Measurements from ENCODE around the gene CELA3A. TPM values are rescaled to one million over a fixed set of nuclear protein-coding genes. Genes with fewer than 3 reads are reported as not detected.
"Not testable (repeated sequence)": the region's sequence is repeated elsewhere in the genome, so short reads cannot be mapped to it uniquely, and the experiment has no call there.

Gene CELA3A, protein sequence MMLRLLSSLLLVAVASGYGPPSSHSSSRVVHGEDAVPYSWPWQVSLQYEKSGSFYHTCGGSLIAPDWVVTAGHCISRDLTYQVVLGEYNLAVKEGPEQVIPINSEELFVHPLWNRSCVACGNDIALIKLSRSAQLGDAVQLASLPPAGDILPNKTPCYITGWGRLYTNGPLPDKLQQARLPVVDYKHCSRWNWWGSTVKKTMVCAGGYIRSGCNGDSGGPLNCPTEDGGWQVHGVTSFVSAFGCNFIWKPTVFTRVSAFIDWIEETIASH
- polyA plus RNA-seq (ENCODE audit: insufficient read length in 4 of 4): not detected

DNA sequence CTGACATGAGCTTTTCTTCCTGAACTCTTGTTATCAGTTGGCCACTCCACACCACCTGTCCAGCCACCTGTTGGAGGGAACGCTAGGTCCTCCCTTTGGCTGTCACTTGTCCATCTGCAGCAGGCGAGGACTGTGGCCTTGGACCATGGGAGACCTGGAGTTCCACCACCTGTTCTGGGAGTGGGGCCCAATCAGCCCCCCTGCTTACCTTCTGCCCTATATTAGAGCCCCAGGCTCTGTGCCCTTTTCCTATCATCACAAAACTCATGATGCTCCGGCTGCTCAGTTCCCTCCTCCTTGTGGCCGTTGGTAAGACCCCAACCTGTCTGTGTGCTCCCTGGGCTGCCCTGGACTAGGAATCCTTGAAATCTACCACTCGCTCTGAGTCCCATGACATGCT, at the start of gene CELA3A:
CELA3A (plus strand) TSS at position 249 of the 400 bp plus-strand sequence; CDS start at position 267, 18 bp downstream.
- DNase-seq (ENCODE audit: low read depth in 4 of 4, low spot score in 2 of 4): no peak

DNA sequence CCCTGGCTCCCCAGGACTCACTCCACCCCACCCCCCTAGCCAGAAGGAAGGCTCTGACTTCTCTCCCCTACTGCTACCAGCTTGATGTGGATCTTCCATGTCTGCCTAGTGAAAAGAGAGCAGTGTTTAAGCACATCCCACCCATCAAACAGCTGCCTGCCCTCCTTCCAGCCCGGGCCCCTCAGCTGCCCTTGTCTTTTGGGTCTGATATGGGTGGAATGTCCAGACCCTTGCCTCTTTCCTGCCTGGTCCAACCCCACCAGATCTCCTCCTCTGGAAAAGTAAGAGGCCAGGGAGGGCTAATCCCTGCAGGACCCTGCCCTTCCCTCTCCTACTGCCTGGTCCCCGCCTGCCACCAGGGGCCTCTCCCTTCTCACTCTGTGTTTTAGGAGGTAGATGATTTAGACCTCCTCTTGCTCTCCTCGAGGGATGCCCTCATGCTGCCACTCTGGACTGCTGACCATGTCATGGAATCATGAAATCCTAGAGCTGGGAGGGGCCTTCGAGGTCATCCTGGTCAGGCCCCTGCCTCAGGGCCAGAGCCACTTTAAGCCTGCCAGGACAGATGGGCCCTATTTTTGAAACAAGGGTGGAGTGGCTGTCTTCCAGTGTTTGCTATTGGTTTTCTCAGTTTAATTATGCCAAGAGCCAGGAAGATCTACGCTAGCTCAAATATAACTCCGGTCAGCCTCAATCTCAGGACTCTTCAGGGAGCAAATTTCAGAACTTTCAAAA, 48.5 kb upstream of the CELA3A start:
- no peak for DNase-seq (ENCODE audit: low read depth in 4 of 4, low spot score in 2 of 4)

DNA sequence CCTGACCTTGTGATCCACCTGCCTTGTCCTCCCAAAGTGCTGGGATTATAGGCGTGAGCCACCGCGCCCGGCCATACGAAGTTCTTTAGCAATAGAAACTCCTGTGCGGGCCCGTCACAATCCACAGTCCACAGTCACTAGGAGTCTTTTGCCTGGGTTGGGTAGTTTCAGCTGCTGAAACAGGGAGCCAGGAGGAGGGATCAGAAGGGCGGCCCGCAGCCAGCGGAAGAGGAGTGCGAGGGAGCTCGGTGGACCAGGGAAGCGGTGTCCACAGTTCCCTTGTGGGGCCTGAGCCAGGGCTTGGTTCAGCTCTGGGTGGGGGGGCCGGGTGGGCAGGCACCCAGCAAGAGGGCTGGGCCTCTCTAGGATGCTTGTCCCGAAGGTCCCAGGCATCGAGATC, 46.4 kb upstream of the CELA3A start:
- DNase-seq (ENCODE audit: low read depth in 4 of 4, low spot score in 2 of 4): no peak

DNA sequence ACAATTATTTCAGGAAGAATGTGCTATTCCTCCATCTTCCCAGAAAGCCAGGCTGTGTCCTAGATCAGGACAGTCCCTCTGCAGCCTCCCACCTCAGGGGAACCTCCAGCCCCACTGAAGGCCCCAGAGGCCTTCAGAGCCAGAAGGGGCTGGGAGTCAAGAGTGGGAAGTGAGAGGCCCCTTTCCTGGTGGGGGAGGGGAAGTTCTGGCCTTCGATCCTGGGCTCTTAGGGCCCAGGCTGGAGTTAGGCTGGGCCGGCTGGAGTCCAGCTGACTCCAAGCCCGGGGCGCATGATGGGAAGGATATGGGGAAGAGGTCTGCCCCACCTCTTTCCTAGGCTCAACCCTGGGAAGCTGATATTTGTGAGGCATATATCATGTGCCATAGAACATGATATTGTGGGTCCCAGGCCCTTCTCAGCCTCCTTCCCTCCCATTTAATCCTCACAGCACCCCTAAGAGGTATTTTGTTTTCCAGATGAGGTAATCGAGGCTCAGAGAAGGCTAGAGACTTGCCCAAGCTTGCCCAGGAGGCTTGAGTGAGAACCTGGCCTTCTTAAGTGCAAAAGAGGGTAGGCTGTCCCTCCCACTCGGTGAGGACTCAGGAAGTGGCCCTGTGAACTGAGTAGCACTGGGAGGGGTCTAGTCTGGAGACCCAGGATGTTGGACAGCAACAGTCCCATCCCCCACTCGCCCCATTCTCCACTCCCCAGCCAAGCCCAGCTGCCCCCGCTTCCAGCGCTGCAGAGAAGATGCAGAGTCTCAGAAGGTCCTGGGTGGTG, 45.8 kb upstream of the CELA3A start:
- no peak for DNase-seq (ENCODE audit: low read depth in 4 of 4, low spot score in 2 of 4)

DNA sequence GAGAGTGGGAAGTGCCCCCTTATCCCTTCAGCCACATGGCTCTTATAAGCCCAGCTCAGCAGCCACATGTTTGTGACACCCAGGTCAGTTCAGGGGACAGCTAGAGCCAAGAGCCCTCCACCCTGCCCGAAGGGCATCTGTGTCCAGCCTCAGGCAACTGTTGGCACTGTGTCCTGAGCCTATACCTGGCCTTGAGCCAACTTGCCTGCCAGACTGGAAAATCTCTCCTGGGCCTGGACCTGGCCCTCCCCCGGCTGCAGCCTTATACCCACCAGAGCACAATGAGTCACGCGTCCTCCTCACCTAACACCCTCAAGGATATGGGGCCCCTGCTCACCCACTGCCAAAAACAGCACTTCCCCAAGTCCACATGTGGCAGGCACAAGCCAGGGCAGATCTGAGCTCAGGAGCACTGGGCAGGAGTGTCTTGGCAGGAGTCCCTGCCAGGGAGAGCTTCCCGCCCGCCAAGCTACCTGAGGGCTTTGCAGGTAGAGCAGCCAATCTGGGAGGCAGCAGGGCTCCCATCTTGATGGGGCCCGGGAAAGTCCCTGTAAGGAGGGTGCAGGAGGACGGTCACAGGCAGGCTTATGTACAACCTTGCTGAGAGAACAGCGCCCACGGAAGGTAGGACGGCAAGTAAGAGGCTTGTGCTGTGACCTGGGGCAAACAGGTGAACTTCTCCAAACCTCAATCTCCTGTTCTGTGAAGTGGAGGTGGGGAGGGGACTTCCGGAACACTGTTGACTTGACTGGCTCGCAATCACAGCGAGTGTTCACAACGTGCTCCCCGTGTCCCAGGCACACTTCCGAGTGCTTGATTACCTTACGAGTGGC, 44.5 kb upstream of the CELA3A start:
- no peak for DNase-seq (ENCODE audit: low read depth in 4 of 4, low spot score in 2 of 4)

DNA sequence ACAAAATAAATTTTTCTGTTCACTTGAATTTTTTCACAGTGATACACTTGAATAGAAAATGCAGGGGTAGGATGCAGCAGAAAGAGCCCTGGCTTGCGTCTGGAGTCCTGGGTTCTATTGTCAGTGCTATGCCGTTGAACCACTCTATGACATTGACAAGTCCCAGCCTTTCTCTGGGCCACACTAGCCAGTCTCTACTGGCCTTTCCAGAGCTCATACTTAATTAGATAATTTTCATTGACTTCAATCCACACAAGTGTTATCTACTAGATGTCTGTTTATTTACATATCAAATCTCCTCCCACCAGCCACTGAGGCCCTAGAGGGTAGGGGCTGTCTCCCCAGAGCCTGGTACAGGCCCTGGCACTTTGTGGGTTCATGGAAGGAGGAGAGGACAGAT, 40.1 kb upstream of the CELA3A start:
- no peak for DNase-seq (ENCODE audit: low read depth in 4 of 4, low spot score in 2 of 4)

DNA sequence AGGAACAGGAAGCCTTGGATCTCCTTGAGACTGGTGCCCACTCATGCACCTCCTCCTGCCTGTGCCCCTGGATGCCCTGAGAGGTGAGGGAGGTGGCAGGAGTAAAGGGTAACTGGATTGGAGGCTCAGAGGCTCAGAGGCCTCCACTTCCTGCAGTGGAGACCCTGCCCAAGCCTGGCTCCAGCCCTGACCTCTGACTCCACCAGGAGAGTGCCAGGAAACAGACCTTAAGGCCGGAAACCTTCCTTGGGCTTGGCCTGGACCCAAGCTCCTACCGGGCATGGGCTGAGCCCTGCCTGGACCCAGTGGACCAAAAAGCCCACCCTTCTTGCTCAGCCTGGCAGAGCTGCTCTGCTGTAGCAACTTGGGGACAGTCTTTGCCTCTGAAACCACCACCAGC, 39.7 kb upstream of the CELA3A start:
- DNase-seq (ENCODE audit: low read depth in 4 of 4, low spot score in 2 of 4): no peak

DNA sequence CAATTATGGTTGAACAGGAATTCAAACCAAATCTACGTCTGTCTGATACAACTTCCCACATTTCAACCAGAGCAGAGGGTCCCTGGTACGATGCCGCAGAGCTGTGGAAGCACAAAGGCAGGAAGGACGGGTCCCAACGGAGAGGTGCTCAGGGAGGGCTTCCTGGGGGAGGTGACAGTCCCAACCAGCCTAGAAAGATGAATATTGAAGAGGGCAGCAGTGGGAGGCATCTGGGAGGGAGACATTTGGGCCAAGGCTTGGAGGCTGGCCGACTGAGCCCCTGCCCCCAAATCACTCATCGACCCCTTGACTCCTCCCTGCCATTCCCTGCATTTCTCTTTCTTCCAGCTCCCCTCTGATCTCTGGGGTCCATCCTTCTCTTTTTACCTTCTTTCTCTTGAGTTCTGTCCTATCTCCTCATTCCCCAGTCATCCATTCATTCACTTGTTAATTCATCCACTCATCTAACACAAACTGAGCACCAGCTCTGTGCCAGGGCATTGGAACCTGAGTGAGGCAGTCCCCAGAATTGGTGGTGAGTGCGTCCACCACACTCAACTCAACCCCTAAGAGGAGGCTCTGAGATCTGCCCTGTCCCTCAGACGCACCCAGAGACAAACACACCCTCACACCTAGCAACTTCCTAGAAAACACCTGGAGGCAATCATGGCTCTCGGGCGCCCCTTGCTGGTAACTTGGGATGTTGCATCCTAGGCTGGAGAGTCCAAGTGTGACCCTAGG, 37.8 kb upstream of the CELA3A start:
- DNase-seq (ENCODE audit: low read depth in 4 of 4, low spot score in 2 of 4): peak in 2 of 4 donors; percentile 52 to 56

DNA sequence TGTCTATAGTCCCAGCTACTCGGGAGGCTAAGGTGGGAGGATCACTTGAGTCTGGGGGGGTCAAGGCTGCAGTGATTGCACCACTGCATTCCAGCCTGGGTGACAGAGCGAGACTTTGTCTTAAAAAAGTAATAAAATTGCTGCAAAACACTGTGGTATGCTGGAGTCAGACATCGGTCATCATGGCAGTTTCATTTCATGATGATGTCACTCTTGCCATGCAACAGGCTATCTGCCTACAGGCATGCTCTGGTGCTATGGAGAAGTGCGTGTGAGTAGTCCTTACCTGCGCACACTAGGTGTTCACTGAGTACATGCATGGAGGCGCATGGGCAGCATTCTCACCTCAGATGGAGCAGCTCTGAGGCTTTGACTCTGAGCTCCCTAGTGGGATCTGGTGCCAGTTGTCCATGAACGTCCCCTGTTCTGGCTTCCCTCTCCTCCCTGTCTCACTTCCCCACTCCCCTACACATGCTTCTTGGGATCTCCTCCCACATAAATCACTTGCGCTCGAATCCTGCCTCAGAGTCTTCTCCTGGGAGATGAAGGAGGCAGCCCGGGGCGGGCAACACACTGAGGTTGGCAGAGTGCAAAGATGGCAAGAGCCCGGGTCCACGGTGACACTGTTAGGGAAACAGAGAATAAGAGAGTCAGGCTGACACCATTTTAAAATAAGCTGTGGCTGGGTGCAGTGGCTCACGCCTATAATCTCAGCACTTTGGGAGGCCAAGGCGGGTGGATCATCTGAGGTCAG, 35.0 kb upstream of the CELA3A start:
- no peak for DNase-seq (ENCODE audit: low read depth in 4 of 4, low spot score in 2 of 4)

DNA sequence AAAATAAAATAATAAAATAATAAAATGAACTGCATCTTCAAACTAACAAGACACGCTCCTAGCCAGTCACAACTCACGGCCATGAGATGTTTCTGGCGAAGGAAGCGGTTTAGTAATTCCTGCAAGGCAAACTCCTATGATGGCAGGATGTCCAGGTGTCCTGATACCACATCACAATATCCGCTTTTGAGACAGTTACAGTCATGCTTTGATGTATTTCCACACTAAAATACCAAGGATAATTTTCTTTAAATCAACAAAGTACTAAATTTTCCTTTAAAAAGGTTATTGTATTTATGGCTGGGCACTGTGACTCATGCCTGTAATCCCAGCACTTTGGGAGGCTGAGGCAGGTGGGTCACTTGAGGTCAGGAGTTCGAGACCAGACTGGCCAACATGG, 34.2 kb upstream of the CELA3A start:
- DNase-seq (ENCODE audit: low read depth in 4 of 4, low spot score in 2 of 4): not testable (repeated sequence)

DNA sequence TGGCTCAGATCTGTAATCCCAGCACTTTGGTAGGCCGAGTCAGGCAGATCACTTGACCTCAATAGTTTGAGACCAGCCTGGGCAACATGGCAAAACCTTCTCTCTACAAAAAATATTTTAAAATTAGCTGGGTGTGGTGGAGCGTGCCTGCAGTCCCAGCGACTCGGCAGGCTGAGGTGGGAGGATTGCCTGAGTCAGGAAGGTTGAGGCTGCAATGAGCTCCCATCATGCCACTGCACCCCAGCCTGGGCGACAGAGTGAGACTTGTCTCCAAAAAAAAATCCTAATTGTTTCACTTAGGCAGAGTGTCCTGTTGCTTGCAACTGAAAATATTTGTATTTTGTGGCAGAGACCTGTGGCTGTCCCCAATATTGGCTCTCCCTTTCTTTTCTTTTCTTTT, 32.4 kb upstream of the CELA3A start:
- DNase-seq (ENCODE audit: low read depth in 4 of 4, low spot score in 2 of 4): not testable (repeated sequence)

DNA sequence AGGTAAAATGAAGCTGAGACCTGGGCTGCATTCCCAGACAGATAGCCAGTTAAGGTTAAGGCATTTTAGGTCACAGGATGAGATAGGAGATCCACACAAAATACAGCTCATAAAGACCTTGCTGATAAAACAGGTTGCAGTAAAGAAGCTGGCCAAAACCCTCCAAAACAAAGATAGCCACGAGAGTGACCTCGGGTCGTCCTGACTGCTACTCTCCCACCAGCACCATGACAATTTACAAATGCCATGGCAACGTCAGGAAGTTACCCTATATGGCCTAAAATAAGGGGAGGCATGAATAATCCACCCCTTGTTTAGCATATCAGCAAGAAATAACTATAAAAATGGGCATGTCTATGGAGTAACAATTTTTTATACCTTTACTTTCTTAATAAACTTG, 30.9 kb upstream of the CELA3A start:
- not testable (repeated sequence) for DNase-seq (ENCODE audit: low read depth in 4 of 4, low spot score in 2 of 4)

DNA sequence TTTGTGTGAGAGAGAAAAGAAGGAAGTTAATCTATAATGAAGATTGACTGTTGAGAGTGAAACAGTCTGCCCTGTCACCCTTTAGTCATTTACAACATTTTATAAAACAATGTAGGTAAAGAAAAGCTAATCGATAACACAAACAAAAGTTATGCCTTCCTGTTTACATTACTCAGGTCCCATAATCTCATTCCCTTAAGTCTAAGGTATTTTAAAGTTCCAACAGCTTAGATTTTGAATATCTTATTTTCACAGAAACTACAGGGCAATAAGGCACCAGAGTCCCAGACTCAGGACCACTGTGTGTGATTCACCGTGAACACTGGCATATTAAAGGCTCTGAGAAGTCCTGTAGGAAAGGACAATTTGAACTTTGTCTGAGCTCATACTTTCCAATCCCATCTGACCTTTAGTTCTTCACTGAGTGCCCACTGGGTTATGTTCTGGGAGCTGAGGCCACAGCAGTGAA, 28.4 kb upstream of the CELA3A start:
- DNase-seq (ENCODE audit: low read depth in 4 of 4, low spot score in 2 of 4): not testable (repeated sequence)

DNA sequence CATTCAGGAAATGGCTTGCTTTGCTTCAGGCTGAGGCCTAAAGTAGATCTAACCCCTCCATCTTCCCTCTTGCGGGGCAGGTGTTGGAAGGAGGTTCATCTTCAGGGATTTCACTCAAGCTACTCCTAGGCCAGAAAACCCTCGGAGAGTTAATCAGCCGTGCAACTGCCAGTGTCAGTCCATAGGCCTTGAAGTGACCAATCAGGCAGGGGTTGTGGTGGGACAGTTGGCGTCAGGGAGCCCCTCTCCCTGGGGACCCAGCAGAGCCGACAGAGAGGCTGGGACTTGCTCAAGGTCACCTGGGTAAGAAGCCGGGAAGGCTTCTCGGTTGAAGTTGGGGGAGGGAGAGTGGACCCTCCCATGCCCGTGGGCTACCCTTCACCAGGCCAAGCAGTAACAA, 27.5 kb upstream of the CELA3A start:
- not testable (repeated sequence) for DNase-seq (ENCODE audit: low read depth in 4 of 4, low spot score in 2 of 4)

DNA sequence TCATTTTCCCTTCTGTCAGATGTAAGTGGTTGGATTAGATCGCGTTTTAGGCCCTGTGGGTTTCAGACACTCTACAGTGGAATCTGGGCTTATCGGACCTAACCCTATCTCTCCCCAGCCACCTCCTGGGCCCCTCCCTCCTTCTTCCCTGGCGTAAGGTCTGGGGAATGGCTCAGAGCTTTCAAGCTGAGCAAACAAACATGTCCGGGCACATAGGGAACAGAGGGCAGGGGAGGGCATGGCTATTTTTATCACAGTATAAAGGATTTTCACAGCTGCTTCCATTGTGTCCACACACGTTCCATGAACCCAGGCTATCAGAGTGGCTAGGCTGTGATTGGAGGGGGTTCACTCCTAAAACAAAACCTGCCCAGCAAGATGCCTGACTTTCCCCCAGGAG, 26.8 kb upstream of the CELA3A start:
- not testable (repeated sequence) for DNase-seq (ENCODE audit: low read depth in 4 of 4, low spot score in 2 of 4)

DNA sequence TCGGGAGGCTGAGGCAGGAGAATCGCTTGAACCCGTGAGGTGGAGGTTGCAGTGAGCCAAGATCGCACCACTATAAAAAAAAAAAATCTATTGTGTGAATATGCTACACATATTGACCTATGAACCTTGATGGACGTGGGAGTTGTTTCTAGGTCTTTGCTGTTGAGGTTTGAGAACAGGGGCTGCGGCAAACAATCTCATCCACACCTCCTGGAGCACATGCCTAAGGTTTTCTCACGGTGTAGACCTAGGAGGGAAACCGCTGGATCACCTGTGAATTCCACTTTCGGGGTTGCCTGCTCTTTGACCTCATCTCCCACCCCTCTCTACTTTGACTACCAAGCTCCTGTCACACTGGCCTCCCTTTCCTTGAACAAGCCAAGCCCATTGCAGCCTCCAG, 26.2 kb upstream of the CELA3A start:
- DNase-seq (ENCODE audit: low read depth in 4 of 4, low spot score in 2 of 4): not testable (repeated sequence)

DNA sequence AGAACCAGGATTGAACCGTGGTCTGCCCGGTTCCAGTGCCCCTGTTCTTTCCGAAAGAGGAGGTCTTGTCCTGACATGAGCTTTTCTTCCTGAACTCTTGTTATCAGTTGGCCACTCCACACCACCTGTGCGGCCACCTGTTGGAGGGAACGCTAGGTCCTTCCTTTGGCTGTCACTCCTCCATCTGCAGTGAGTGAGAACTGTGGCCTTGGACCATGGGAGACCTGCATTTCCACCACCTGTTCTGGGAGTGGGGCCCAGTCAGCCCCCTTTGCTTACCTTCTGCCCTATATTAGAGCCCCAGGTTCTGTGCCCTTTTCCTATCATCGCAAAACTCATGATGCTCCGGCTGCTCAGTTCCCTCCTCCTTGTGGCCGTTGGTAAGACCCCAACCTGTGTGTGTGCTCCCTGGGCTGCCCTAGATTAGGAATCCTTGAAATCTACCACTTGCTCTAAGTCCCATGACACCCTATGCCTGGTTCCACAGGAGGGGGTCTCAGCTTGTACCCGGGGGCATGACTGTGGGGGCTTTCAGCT, 24.7 kb upstream of the CELA3A start, which contains the start of gene CELA3B:
CELA3B (plus strand) TSS at position 320 of the 537 bp plus-strand sequence; CDS start at position 338, 18 bp downstream.
- not testable (repeated sequence) for DNase-seq (ENCODE audit: low read depth in 4 of 4, low spot score in 2 of 4)

DNA sequence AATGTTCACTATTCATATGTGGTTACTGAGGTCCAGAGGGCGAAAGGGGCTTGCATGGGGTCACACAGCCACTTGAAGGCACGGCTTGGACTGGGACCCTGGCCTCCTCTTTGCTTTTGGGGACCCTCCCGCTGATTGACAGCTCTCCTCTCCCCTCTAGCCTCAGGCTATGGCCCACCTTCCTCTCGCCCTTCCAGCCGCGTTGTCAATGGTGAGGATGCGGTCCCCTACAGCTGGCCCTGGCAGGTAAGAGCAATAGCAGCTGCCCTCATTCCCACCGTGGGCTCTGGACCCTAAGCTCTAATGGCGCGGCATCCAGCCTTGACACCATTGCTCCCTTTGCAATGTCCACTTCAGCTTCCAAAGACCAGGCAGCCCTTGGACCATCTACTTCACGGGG, 23.2 kb upstream of the CELA3A start:
- not testable (repeated sequence) for DNase-seq (ENCODE audit: low read depth in 4 of 4, low spot score in 2 of 4)

Data from left renal cortex interstitium (tissue), 4 donors.